M059J (cell line): ENCODE measurements around the gene RAB3GAP1. TPM values are rescaled to one million over a fixed set of nuclear protein-coding genes. Genes with fewer than 3 reads are reported as not detected.
A peak's percentile ranks its signal among the peaks of the same experiment; 100 is the strongest.
"Not testable (repeated sequence)": the region's sequence is repeated elsewhere in the genome, so short reads cannot be mapped to it uniquely, and the experiment has no call there.

Experiments used
- DNase-seq: peaks from one replicate; pipeline ENCODE4 v3.0.0-alpha.2; 2012; ENCODE audit warnings: low read depth
- total RNA-seq: library from RNA; depleted of rRNA; stranded (reverse); fragments of >200 nt; shearing (Covaris generic); gene quantifications from 2 replicates; pipeline ENCODE4 v1.2.3, GENCODE V29; 2014; rRNA removed

The RAB3GAP1 gene
- 31.1 and 62.7 TPM in 2 replicates for total RNA-seq

GRCh38 chr2:135052042-135052876 is at the start of gene RAB3GAP1:
RAB3GAP1 (plus strand) TSS chr2:135052292; CDS start chr2:135052308, 16 bp downstream.
- DNase-seq, result peak; percentile 82

- DNase-seq, result no peak
Measured at GRCh38 chr2:135002836-135003235, 49.3 kb upstream of the RAB3GAP1 start.

- DNase-seq, result peak; percentile 63
Measured at GRCh38 chr2:135004005-135004746, 47.9 kb upstream of the RAB3GAP1 start.

GRCh38 chr2:135005753-135006152 is 46.3 kb upstream of the RAB3GAP1 start:
- DNase-seq, result no peak

GRCh38 chr2:135009339-135009738 is 42.8 kb upstream of the RAB3GAP1 start:
- peak; percentile 6 for DNase-seq

GRCh38 chr2:135010200-135010942 is 41.7 kb upstream of the RAB3GAP1 start:
- DNase-seq, result no peak

- no peak for DNase-seq
Measured at GRCh38 chr2:135011633-135012032, 40.5 kb upstream of the RAB3GAP1 start.

- DNase-seq, result no peak
Measured at GRCh38 chr2:135021618-135022017, 30.5 kb upstream of the RAB3GAP1 start.

GRCh38 chr2:135022952-135023880 is 28.9 kb upstream of the RAB3GAP1 start:
- no peak for DNase-seq

GRCh38 chr2:135023886-135024485 is 28.1 kb upstream of the RAB3GAP1 start:
- DNase-seq, result no peak

GRCh38 chr2:135029481-135030134 is 22.5 kb upstream of the RAB3GAP1 start:
- no peak for DNase-seq

- DNase-seq, result peak; percentile 35
Measured at GRCh38 chr2:135030826-135031225, 21.3 kb upstream of the RAB3GAP1 start.

GRCh38 chr2:135033216-135033615 is 18.9 kb upstream of the RAB3GAP1 start:
- DNase-seq, result not testable (repeated sequence)

- peak; percentile 61 for DNase-seq
Measured at GRCh38 chr2:135037831-135038230, 14.3 kb upstream of the RAB3GAP1 start.

- DNase-seq, result no peak
Measured at GRCh38 chr2:135043345-135043744, 8.7 kb upstream of the RAB3GAP1 start.

- peak; percentile 11 for DNase-seq
Measured at GRCh38 chr2:135047300-135047699, 4.8 kb upstream of the RAB3GAP1 start, which contains the start of gene MAP3K19. MAP3K19 (minus strand) TSS chr2:135047447; CDS start chr2:135024647, 22,800 bp downstream.

GRCh38 chr2:135048122-135048521 is 4.0 kb upstream of the RAB3GAP1 start:
- no peak for DNase-seq

GRCh38 chr2:135050132-135050531 is 2.0 kb upstream of the RAB3GAP1 start:
- DNase-seq, result no peak

GRCh38 chr2:135050684-135051083 is 1.4 kb upstream of the RAB3GAP1 start:
- no peak for DNase-seq

GRCh38 chr2:135052997-135053474 is 944 bp downstream of the RAB3GAP1 start:
- DNase-seq, result peak; percentile 13
